MCF 10A (cell line): ENCODE results near the gene SEC14L2. TPM values are rescaled to one million over a fixed set of nuclear protein-coding genes. Genes with fewer than 3 reads are reported as not detected.

Experiments
- BruUV-seq: library from RNA; stranded (reverse); fragments of 400-500 nt; replicated peaks from 2 replicates; lab custom pipeline; 2021; lab: Mats Ljungman, UMichigan
- CTCF ChIA-PET: fragments of 300-600 bp; sonication (Branson Sonifier 250); formaldehyde crosslinking; extraction: SDS; loops from one replicate; lab custom pipeline; 2021; ENCODE audit warnings: antibody characterized with exemption, inconsistent platforms; lab: Yijun Ruan, JAX
- POLR2A ChIA-PET: fragments of 300-600, 350-650 bp; sonication (Branson Sonifier 250); formaldehyde crosslinking; extraction: SDS; loops from one replicate; lab custom pipeline; 2020; ENCODE audit warnings: antibody characterized with exemption, inconsistent platforms; lab: Yijun Ruan, JAX
- DNase-seq: peaks from one replicate; pipeline ENCODE4 v3.0.0-alpha.2; 2018; ENCODE audit not compliant: unreplicated experiment
- H3K27ac Mint-ChIP-seq: one replicate; pipeline ENCODE4 v1.8.0; 2022; ENCODE audit warnings: mild to moderate bottlenecking, low read depth, mixed read lengths; ENCODE audit not compliant: unreplicated experiment
- H3K27me3 Mint-ChIP-seq: one replicate; pipeline ENCODE4 v1.8.0; 2022; ENCODE audit warnings: mixed read lengths; ENCODE audit not compliant: insufficient read depth, unreplicated experiment
- H3K36me3 Mint-ChIP-seq: one replicate; pipeline ENCODE4 v1.8.0; 2022; ENCODE audit warnings: mild to moderate bottlenecking, moderate library complexity, mixed read lengths; ENCODE audit not compliant: insufficient read depth, unreplicated experiment
- H3K4me1 Mint-ChIP-seq: one replicate; pipeline ENCODE4 v1.8.0; 2022; ENCODE audit warnings: mixed read lengths; ENCODE audit not compliant: insufficient read depth, unreplicated experiment
- H3K4me3 Mint-ChIP-seq: one replicate; pipeline ENCODE4 v1.8.0; 2022; ENCODE audit warnings: mild to moderate bottlenecking, moderate library complexity, mixed read lengths; ENCODE audit not compliant: unreplicated experiment
- H3K9me3 Mint-ChIP-seq: one replicate; pipeline ENCODE4 v1.8.0; 2022; ENCODE audit warnings: mixed read lengths; ENCODE audit not compliant: unreplicated experiment
- CTCF ChIP-seq: fragments of 200-600 bp; IDR thresholded peaks from one replicate; pipeline ENCODE4 v1.8.0; 2022; ENCODE audit warnings: antibody characterized with exemption, mild to moderate bottlenecking; ENCODE audit not compliant: unreplicated experiment
- intact Hi-C: fragments of 100-400 bp; cut with micrococcal nuclease; formaldehyde crosslinking; loops from 2 replicates; pipeline ENCODE4 v1.14.1; 2022
- total RNA-seq: library from RNA; stranded (reverse); gene quantifications from 2 replicates; pipeline ENCODE4 v1.2.3, GENCODE V29; 2022

Gene SEC14L2
- total RNA-seq, 1 experiment from 2014 or later = 29.1 TPM

DNA sequence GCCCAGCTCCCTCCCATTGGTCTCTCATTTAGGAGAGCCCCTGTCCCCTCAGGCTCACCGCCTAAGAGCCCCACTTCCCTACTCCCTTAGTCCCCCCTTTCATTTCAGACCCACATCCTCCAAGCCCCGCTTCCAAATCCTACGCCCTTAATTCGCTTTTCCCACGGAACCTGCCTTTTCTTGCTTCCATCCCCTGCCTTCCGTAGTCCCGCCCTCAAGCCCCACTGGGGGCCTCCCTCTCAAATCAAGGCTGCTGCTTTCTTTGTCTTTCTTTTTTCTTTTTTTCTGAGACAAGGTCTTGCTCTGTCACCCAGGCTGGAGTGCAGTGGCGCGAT, 39.6 kb upstream of the SEC14L2 start:
- ChIA-PET POLR2A (interaction anchor here (0.6 to 2.5 kb wide), 18 partner anchors 9 to 474 kb away, joined by 3 to 37 read pairs (median 6); partner anchors contain the start of genes CASTOR1, MTFP1, MTMR3 and RNF215), CTCF (interaction anchor here (1.5 kb wide), 1 partner anchor 44 kb away, joined by 3 read pairs; no protein-coding TSS in a partner anchor)
- intact Hi-C loops = loop anchor here (2.0 kb wide), 1 partner anchor 68 kb away; the partner anchor contains the start of gene CASTOR1
- no peak for TF ChIP-seq CTCF
- TSS peak; percentile 41 for BruUV-seq
- no peak for DNase-seq
- peaks cover 28% of the 10 kb centered on the region for H3K4me1 Mint-ChIP-seq
- no peaks in the 10 kb centered on the region for H3K27me3 Mint-ChIP-seq
- peak overlapping the region; percentile 89 for H3K27ac Mint-ChIP-seq
- H3K4me3 Mint-ChIP-seq = peak overlapping the region; percentile 94
- H3K9me3 Mint-ChIP-seq = no peaks in the 10 kb centered on the region
- peaks cover 24% of the 10 kb centered on the region for H3K36me3 Mint-ChIP-seq

DNA sequence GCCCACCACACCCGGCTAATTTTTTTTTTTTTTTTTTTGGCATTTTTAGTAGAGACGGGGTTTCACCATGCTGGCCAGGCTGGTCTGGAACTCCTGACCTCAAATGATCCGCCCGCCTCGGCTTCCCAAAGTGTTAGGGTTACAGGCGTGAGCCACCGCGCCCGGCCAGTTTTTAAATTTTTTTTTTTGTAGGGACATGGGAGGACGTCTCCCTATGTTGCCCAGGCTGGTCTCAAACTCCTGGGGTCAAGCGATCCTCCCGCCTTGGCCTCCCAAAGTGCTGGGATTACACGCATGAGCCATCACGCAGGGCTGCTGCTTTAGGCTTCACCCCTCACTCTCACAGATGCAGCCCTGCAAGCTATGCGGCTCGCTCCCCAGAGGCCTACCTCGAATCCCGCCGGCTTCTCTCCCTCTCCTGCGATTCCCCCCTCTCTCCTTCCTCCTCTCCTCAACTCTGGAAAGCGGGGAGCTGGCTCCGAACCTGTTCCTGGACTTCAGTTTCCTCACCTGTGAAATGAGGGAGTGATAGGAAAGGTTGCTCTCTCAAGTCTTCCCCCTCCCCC, 39.1 kb upstream of the SEC14L2 start:
- ChIA-PET CTCF (interaction anchor here (0.7 to 1.3 kb wide), 3 partner anchors 30 to 249 kb away, joined by 3 to 4 read pairs (median 3); partner anchors contain the start of gene RNF215), POLR2A (interaction anchor here (0.6 to 2.5 kb wide), 7 partner anchors 26 to 80 kb away, joined by 3 to 37 read pairs (median 8); partner anchors contain the start of genes CASTOR1, MTFP1 and TBC1D10A)
- BruUV-seq = no TSS peak
- Mint-ChIP-seq H3K4me3 (peak overlapping the region; percentile 94), H3K27ac (peak overlapping the region; percentile 19), H3K9me3 (no peaks in the 10 kb centered on the region), H3K4me1 (peaks cover 28% of the 10 kb centered on the region), H3K36me3 (peaks cover 18% of the 10 kb centered on the region), H3K27me3 (no peaks in the 10 kb centered on the region)
- no peak for DNase-seq
- no peak for TF ChIP-seq CTCF
- intact Hi-C loops = loop anchor here (2.0 kb wide), 1 partner anchor 69 kb away; the partner anchor contains the start of gene CASTOR1

DNA sequence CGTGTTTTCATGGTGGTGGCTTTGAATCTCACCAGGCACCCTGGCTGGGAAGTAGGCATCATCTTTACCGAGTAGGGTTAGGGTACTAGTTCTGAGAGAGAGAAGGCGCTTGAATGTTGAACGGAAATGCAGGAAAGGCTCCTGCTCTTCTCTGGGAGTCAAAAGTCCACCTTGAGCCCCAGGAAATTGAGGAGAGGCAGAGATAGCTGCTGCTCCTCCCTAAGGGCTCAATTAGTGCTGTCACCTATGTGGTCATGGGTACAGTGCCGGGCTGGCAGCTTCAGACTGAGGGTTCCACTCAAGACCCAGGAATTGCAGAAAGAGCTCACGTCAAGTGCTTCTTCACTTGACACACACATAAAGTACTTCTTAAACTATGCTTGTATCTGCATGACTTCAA, 38.3 kb upstream of the SEC14L2 start:
- no peak overlapping the region for H3K27ac Mint-ChIP-seq
- H3K27me3 Mint-ChIP-seq = no peaks in the 10 kb centered on the region
- H3K9me3 Mint-ChIP-seq = no peaks in the 10 kb centered on the region
- ChIA-PET POLR2A (interaction anchor here (0.6 to 1.2 kb wide), 3 partner anchors 15 to 64 kb away, joined by 3 to 4 read pairs (median 4); partner anchors contain the start of gene SEC14L2), CTCF (interaction anchor here (0.7 to 1.3 kb wide), 6 partner anchors 19 to 250 kb away, joined by 3 to 4 read pairs (median 3); partner anchors contain the start of gene RNF215)
- peaks cover 13% of the 10 kb centered on the region for H3K36me3 Mint-ChIP-seq
- no peak for TF ChIP-seq CTCF
- peaks cover 26% of the 10 kb centered on the region for H3K4me1 Mint-ChIP-seq
- BruUV-seq = no TSS peak
- intact Hi-C loops = no loop called here
- no peak for DNase-seq
- H3K4me3 Mint-ChIP-seq = no peak overlapping the region

DNA sequence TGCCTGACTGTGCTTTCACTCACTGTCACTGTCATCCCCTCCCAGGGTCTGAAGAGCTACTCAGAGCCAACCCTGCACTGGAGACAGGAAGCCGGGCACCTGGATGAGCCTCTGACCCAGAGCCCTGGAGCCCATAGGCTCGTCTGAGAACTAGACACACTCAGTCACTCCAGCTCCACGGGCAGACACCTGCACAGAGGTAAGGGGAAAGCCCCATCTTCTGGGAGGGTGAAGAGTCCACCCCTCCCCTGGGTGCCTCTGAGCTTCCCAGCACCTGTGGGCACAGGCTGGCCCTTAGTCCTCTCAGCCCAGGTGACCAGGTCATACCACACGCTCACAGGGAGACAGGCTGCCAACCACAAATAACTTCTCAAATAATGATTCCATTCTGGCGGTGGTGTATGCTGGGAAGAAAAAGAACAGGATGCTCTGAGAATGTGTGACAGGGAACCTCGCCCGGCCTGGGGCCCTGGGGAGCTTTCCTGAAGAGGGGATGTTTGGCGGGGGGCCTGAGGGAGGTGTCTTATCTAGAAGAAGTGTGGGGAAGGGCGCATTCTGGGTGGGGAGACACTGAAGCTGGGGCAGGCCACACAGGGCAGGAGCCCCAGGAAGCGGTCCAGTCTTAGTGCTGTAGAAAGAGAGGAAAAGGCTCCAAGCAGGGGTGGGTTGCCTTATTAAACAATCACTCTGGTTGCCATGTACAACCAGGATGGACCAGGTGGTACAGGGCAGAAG, 34.7 kb upstream of the SEC14L2 start:
- Mint-ChIP-seq H3K4me1 (peaks cover 5% of the 10 kb centered on the region), H3K36me3 (no peaks in the 10 kb centered on the region), H3K27ac (no peak overlapping the region), H3K9me3 (no peaks in the 10 kb centered on the region), H3K4me3 (no peak overlapping the region), H3K27me3 (no peaks in the 10 kb centered on the region)
- POLR2A ChIA-PET = no interaction called here
- CTCF ChIA-PET = interaction anchor here (0.5 to 0.6 kb wide), 2 partner anchors 45 to 917 kb away, joined by 3 read pairs; no protein-coding TSS in a partner anchor
- DNase-seq = no peak
- intact Hi-C loops = no loop called here
- no TSS peak for BruUV-seq
- no peak for TF ChIP-seq CTCF
